Vagina (tissue), 2 donors: ENCODE results near the gene WDR45B. TPM values are rescaled to one million over a fixed set of nuclear protein-coding genes. Genes with fewer than 3 reads are reported as not detected.

Source experiments
- DNase-seq, 2 donors: peaks; one replicate each; pipeline ENCODE4 v3.0.0-alpha.2; 2017; ENCODE audit errors: extremely low spot score in 2 of 2
- H3K27ac ChIP-seq: fragments of 200-600 bp; sonication (generic); one replicate; pipeline ENCODE4 v1.5.1; 2019
- H3K27me3 ChIP-seq: fragments of 200-600 bp; sonication (generic); one replicate; pipeline ENCODE4 v1.5.1; 2019
- H3K36me3 ChIP-seq, 2 donors: fragments of 200-600 bp; sonication (generic); one replicate each; pipeline ENCODE4 v1.5.1; 2017 to 2019
- H3K4me1 ChIP-seq: fragments of 200-600 bp; sonication (generic); one replicate; pipeline ENCODE4 v1.5.1; 2019
- H3K4me3 ChIP-seq, 2 donors: fragments of 200-600 bp; sonication (generic); 1 replicate in 1 of 2; 2 replicates in 1 of 2; pipeline ENCODE4 v1.5.1; 2016 to 2019
- H3K9me3 ChIP-seq: fragments of 200-600 bp; sonication (generic); one replicate; pipeline ENCODE4 v1.5.1; 2019
- POLR2A ChIP-seq, 2 donors: fragments of 450-650 bp; IDR thresholded peaks; one replicate each; pipeline ENCODE4 v1.6.1; 2017; ENCODE audit warnings: antibody characterized with exemption in 2 of 2, mild to moderate bottlenecking in 2 of 2, moderate library complexity in 2 of 2
- POLR2AphosphoS5 ChIP-seq, 2 donors: sonication (generic); formaldehyde crosslinking; IDR thresholded peaks; one replicate each; pipeline ENCODE4 v1.9.0; 2017; ENCODE audit warnings: antibody characterized with exemption in 2 of 2, mild to moderate bottlenecking in 2 of 2, low read depth in 1 of 2; ENCODE audit not compliant: insufficient read depth in 1 of 2
- intact Hi-C: fragments of 100-400 bp; cut with DNase I; formaldehyde crosslinking; loops from one replicate; pipeline ENCODE4 v1.15.1; 2023
- total RNA-seq: library from RNA; depleted of rRNA; stranded (reverse); fragments of >200 nt; gene quantifications from one replicate; pipeline ENCODE4 v1.2.3, GENCODE V29; 2016
- TF ChIP-seq, protein P1 (sequence below), 3 experiments: fragments of 450-650 bp in 2 of 3; fragments of 200-600 bp in 1 of 3; sonication (generic) in 1 of 3; IDR thresholded peaks; one replicate each; pipeline ENCODE4 v1.5.1; 2017 to 2019; ENCODE audit warnings: antibody characterized with exemption in 3 of 3, mild to moderate bottlenecking in 2 of 3, moderate library complexity in 2 of 3

WDR45B gene
- total RNA-seq, 1 donor from 2014 or later: 86.4 TPM

DNA sequence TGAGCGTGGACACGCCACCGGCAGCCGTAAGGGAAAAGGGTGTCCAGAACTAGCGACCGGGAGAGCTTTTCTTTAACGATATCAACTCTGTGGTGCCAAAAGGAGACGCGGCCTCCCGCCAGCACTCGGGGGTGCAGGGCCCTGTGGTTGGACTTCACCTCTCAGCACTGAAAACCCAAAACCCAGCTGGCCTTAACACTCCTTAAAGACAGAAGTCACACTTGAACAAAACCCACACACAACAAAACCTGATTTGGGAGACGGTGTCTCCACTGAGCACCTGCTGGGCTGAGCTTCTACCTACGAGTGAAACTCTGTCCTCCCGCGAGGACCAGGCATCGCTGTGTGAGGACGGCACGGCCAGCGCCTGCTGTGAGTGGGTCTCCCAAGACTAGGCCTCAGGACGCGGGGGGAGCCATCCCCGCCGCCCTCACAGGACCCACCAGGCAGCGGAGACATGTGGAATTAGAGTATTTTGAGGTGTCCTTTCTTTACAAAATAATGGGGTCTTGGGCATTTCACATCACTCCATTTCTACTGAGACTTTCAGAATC lies 46.7 kb downstream of the WDR45B start:
- Histone ChIP-seq H3K4me3 (no peak overlapping the region), H3K36me3 (peaks cover 0 to 39% of the 10 kb centered on the region in 2 donors), H3K4me1 (peaks cover 5% of the 10 kb centered on the region), H3K27me3 (no peaks in the 10 kb centered on the region), H3K9me3 (no peaks in the 10 kb centered on the region), H3K27ac (no peak overlapping the region)
- no peak for DNase-seq
- TF ChIP-seq, protein P1, sequence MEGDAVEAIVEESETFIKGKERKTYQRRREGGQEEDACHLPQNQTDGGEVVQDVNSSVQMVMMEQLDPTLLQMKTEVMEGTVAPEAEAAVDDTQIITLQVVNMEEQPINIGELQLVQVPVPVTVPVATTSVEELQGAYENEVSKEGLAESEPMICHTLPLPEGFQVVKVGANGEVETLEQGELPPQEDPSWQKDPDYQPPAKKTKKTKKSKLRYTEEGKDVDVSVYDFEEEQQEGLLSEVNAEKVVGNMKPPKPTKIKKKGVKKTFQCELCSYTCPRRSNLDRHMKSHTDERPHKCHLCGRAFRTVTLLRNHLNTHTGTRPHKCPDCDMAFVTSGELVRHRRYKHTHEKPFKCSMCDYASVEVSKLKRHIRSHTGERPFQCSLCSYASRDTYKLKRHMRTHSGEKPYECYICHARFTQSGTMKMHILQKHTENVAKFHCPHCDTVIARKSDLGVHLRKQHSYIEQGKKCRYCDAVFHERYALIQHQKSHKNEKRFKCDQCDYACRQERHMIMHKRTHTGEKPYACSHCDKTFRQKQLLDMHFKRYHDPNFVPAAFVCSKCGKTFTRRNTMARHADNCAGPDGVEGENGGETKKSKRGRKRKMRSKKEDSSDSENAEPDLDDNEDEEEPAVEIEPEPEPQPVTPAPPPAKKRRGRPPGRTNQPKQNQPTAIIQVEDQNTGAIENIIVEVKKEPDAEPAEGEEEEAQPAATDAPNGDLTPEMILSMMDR (IDR thresholded peaks at IDR 0.05): no peak
- TF ChIP-seq POLR2AphosphoS5 (IDR thresholded peaks at IDR 0.05; ENCODE audit: insufficient read depth in 1 of 2, low read depth in 1 of 2): peak in 1 of 2 donors; percentile 8
- intact Hi-C loops: no loop called here

DNA sequence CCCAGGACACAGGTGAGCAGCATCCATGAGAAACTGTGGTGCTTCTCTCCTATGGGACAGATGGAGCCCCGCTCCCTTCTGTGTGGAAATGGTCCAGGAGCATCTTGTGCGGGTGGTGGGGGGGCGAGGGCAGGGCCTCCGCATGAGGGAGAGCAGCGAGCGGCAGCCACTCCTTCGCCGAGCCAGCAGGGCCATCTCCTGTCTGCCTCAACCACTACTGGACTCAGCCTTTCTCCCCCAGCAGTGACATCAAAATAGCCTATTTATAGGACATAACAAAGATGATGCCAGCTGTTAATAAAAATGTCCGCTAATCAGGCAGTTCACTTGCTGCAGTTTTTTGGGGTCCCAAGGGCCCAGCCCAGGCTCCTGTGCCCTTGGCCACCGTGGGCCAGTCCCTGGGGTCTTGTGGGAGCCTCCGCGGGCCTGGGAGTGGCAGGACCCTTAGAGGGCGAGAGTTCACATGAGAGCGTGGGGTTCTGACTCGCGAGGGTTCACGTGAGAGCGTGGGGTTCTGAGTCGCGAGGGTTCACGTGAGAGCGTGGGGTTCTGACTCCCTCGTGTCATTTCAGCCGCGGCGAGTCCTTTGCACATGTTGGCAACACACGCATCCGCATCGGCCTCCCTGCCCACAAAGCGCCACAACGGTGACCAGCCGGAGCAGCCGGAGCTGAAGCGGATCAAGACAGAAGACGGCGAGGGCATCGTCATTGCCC lies 47.4 kb downstream of the WDR45B start:
- TF ChIP-seq POLR2A (IDR thresholded peaks at IDR 0.05) (no peak), POLR2AphosphoS5 (IDR thresholded peaks at IDR 0.05; ENCODE audit: insufficient read depth in 1 of 2, low read depth in 1 of 2) (no peak)
- TF ChIP-seq, protein P1 (IDR thresholded peaks at IDR 0.05): no peak
- peaks cover 0 to 44% of the 10 kb centered on the region in 2 donors for H3K36me3 ChIP-seq

DNA sequence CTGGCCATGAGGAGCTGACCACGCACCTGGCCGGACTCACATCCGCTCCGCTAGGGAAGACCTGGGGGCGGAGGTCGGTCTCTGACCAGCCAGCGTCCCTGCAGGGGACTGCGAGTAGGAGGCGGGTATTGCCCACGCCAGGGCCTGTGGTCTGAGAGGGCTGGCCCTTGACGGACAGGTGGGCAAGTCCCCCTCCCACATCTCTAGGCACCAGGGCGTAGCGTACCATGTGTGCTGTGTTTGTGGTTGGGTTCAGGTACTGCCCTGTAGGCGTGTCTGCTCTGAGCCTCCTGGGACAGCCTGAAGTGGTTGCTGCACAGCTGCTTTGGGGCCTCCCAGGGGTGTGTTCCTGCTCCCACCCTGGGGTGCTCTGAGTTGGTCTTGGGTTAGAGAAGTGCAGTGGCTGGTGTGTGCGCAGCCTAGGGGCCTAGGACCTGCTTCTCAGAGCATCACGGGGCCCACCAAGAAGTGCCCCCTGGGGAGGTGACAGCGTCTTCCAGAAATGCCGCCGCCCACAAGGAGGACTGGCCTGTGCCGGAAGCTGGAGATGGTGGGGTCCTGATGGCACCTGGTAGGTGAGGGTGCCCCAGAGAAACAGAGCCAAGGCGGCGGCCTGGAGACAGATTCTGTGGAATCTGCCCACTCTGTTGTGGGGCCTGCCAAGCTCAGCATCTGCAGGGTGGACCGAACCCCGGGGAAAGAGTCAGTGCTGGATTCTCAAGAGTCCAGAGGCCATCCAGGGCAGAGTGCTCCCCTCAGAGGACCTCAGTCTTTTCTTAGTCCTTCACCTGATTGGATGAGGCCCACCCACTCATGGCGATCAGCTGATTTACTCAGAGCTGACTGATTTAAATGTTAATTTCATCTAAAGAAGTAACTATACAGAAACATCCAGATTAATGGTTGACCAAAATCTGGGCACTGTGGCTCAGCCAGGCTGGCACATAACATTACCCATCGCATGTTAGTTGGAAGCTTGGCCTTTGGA lies 48.3 kb downstream of the WDR45B start:
- H3K36me3 ChIP-seq: peaks cover 0 to 52% of the 10 kb centered on the region in 2 donors
- no peak for DNase-seq
- no peaks in the 10 kb centered on the region for H3K9me3 ChIP-seq
- H3K27me3 ChIP-seq: no peaks in the 10 kb centered on the region
- TF ChIP-seq POLR2AphosphoS5 (IDR thresholded peaks at IDR 0.05; ENCODE audit: insufficient read depth in 1 of 2, low read depth in 1 of 2) (no peak), POLR2A (IDR thresholded peaks at IDR 0.05) (no peak)
- TF ChIP-seq, protein P1 (IDR thresholded peaks at IDR 0.05): no peak
- intact Hi-C loops: no loop called here
- peaks cover 2% of the 10 kb centered on the region for H3K4me1 ChIP-seq
- no peak overlapping the region for H3K4me3 ChIP-seq
- no peak overlapping the region for H3K27ac ChIP-seq

More for the DNA sequence above, 47.4 kb downstream of the WDR45B start:
- DNase-seq: no peak
- Histone ChIP-seq H3K27me3 (no peaks in the 10 kb centered on the region), H3K4me1 (peaks cover 2% of the 10 kb centered on the region), H3K9me3 (no peaks in the 10 kb centered on the region), H3K4me3 (no peak overlapping the region), H3K27ac (no peak overlapping the region)
- intact Hi-C loops: no loop called here

DNA sequence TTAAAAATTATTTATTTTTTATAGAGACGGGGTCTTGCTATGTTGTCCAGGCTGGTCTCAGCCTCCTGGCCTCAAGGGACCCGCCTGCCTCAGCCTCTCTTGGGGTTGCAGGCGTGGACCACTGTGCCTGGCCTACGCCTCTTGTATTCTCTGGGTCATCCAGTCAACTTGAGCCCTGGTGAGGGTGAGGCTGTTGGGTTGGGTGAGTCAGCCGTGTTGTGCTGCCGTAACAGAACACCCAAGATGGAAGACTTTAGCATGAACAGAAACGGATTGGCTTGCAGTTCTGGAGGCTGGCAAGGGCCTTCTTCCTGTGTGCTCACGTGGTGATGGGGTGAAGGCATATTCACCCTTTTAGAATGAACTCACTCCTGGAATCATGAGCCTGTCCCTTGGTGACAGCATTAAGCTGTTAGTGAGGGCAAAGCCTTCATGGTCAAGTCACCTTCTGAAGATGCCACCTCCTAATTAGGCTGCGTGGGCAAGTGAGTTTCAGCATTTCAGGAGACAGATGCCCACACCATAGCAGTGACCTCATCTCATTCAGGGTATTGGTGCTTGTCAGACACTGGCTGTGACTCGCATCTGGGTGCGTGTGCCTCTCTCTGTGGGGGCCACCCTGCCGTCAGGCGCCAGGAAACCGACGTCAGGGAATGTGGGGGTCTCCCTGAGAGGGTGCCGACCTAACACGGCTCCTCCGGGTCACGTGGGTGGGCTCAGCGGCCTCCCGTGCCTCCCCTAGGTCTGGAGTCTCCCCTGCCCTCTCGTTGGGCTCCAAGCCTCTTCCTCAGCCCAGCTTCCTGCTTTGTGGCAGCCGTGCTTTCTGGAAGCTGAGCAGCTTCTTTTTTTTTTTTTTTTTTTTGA lies 49.8 kb downstream of the WDR45B start:
- Histone ChIP-seq H3K27me3 (no peaks in the 10 kb centered on the region), H3K4me3 (no peak overlapping the region), H3K9me3 (no peaks in the 10 kb centered on the region), H3K36me3 (peaks cover 0 to 52% of the 10 kb centered on the region in 2 donors), H3K27ac (no peak overlapping the region), H3K4me1 (peaks cover 17% of the 10 kb centered on the region)
- no peak for DNase-seq
- intact Hi-C loops: no loop called here
- TF ChIP-seq POLR2AphosphoS5 (IDR thresholded peaks at IDR 0.05; ENCODE audit: insufficient read depth in 1 of 2, low read depth in 1 of 2) (no peak), POLR2A (IDR thresholded peaks at IDR 0.05) (no peak)
- TF ChIP-seq, protein P1 (IDR thresholded peaks at IDR 0.05): no peak
